Stimulated activated CD8-positive, alpha-beta memory T cell treated with anti-CD3 and anti-CD28 coated beads, Interleukin-12 subunit alpha, Interleukin-12 subunit beta, amount 100 ng/mL, for 4 hours (primary cell): Measurements from ENCODE around the gene ZCCHC24.

ENCODE experiments used
- DNase-seq: peaks from one replicate; pipeline ENCODE4 v3.0.0-alpha.2; 2020; ENCODE audit warnings: low read depth

Gene ZCCHC24

GRCh38 chr10:79431428-79431827, 14.0 kb downstream of the ZCCHC24 start:
- DNase-seq: no peak

GRCh38 chr10:79430936-79431335, 14.5 kb downstream of the ZCCHC24 start:
- DNase-seq: no peak

GRCh38 chr10:79430325-79430905, 15.0 kb downstream of the ZCCHC24 start:
- DNase-seq: no peak

GRCh38 chr10:79429751-79430150, 15.7 kb downstream of the ZCCHC24 start:
- no peak for DNase-seq

- DNase-seq: no peak
Measured at GRCh38 chr10:79427965-79428364, 17.5 kb downstream of the ZCCHC24 start.

- no peak for DNase-seq
Measured at GRCh38 chr10:79425074-79425532, 20.3 kb downstream of the ZCCHC24 start.

- no peak for DNase-seq
Measured at GRCh38 chr10:79424221-79425073, 21.0 kb downstream of the ZCCHC24 start.

GRCh38 chr10:79422178-79422892, 23.1 kb downstream of the ZCCHC24 start:
- no peak for DNase-seq

- DNase-seq: no peak
Measured at GRCh38 chr10:79420974-79421688, 24.3 kb downstream of the ZCCHC24 start.

GRCh38 chr10:79418886-79419595, 26.4 kb downstream of the ZCCHC24 start:
- no peak for DNase-seq

GRCh38 chr10:79418274-79418673, 27.1 kb downstream of the ZCCHC24 start:
- DNase-seq: no peak

- no peak for DNase-seq
Measured at GRCh38 chr10:79417731-79418130, 27.7 kb downstream of the ZCCHC24 start.

GRCh38 chr10:79417266-79417665, 28.2 kb downstream of the ZCCHC24 start:
- DNase-seq: no peak

- no peak for DNase-seq
Measured at GRCh38 chr10:79416578-79417255, 28.7 kb downstream of the ZCCHC24 start.

- no peak for DNase-seq
Measured at GRCh38 chr10:79415736-79416577, 29.5 kb downstream of the ZCCHC24 start.

- DNase-seq: no peak
Measured at GRCh38 chr10:79414714-79415113, 30.7 kb downstream of the ZCCHC24 start.

GRCh38 chr10:79413196-79413595, 32.2 kb downstream of the ZCCHC24 start:
- DNase-seq: no peak

- no peak for DNase-seq
Measured at GRCh38 chr10:79412516-79412915, 32.9 kb downstream of the ZCCHC24 start.

GRCh38 chr10:79411546-79412495, 33.6 kb downstream of the ZCCHC24 start:
- DNase-seq: no peak
